Mesothelial cell of epicardium (in vitro differentiated cells): Measurements from ENCODE around the gene SEMA5A. TPM values are rescaled to one million over a fixed set of nuclear protein-coding genes. Genes with fewer than 3 reads are reported as not detected.

Experiments
- DNase-seq, 2 experiments: peaks; one replicate each; pipeline ENCODE4 v3.0.0; 2021; ENCODE audit warnings: low spot score in 2 of 2; ENCODE audit not compliant: unreplicated experiment in 2 of 2
- H3K27ac Mint-ChIP-seq: 2 replicates; pipeline ENCODE4 v1.8.0; 2021; ENCODE audit warnings: mixed read lengths
- H3K27me3 Mint-ChIP-seq: 2 replicates; pipeline ENCODE4 v1.8.0; 2021; ENCODE audit warnings: low read depth, mixed read lengths
- H3K36me3 Mint-ChIP-seq: 2 replicates; pipeline ENCODE4 v1.8.0; 2021; ENCODE audit warnings: mixed read lengths
- H3K4me1 Mint-ChIP-seq: 2 replicates; pipeline ENCODE4 v1.8.0; 2021; ENCODE audit warnings: mixed read lengths
- H3K4me3 Mint-ChIP-seq: 2 replicates; pipeline ENCODE4 v1.8.0; 2021; ENCODE audit warnings: mild to moderate bottlenecking, moderate library complexity, mixed read lengths
- H3K9me3 Mint-ChIP-seq: 2 replicates; pipeline ENCODE4 v1.8.0; 2021; ENCODE audit warnings: mixed read lengths
- CTCF ChIP-seq: fragments of 200-600 bp; sonication (generic); IDR thresholded peaks from one replicate; pipeline ENCODE4 v1.5.0; 2021; ENCODE audit warnings: antibody characterized with exemption; ENCODE audit not compliant: unreplicated experiment
- total RNA-seq: library from RNA; stranded (reverse); gene quantifications from 3 replicates; pipeline ENCODE4 v1.2.1, GENCODE V29; 2021

SEMA5A gene
- total RNA-seq, 1 donor from 2014 or later, result 26.7 TPM

GRCh38 chr5:9297134-9297533 is 248.7 kb downstream of the SEMA5A start:
- no peak for DNase-seq
- Mint-ChIP-seq H3K27me3 (no peaks in the 10 kb centered on the region), H3K36me3 (no peaks in the 10 kb centered on the region), H3K9me3 (no peaks in the 10 kb centered on the region), H3K4me3 (no peak overlapping the region), H3K27ac (no peak overlapping the region), H3K4me1 (no peaks in the 10 kb centered on the region)
- no peak for TF ChIP-seq CTCF

GRCh38 chr5:9295466-9295801 is 250.4 kb downstream of the SEMA5A start:
- Mint-ChIP-seq H3K9me3 (no peaks in the 10 kb centered on the region), H3K4me1 (no peaks in the 10 kb centered on the region), H3K27ac (no peak overlapping the region), H3K4me3 (no peak overlapping the region), H3K27me3 (no peaks in the 10 kb centered on the region), H3K36me3 (no peaks in the 10 kb centered on the region)
- TF ChIP-seq CTCF, result no peak
- DNase-seq, result no peak

DNA sequence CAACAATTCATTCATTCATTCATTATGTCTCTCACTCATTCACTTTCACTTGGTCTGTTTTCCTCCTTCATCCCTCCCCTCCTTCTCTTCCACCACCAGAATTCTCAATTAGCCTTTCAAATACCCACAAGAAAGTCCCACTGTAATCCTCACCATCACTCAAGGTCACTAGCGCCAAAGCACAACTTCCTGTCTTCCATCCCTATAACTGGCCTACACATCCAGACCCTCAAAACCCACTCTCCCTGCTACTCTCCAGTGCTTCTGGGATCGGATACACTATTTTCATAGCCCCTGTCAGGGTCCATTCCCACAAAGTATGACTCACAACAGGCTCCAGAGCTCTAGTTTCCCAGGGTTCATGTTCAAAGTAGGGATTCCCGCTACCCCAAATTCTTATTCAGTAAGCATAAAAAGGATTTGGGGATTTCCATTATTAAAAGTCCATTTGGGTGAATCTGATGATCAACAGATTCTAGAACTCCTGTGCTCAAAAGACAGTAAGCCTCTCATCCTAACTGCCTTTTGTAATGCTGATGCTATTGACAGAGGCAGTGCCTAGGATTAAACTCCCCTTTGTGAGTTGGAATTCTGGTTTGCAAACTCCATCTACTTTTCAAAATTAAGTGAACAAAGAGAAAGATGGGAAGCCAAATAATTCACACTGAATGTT is 250.9 kb downstream of the SEMA5A start:
- TF ChIP-seq CTCF, result no peak
- Mint-ChIP-seq H3K36me3 (no peaks in the 10 kb centered on the region), H3K4me3 (no peak overlapping the region), H3K27me3 (no peaks in the 10 kb centered on the region), H3K4me1 (no peaks in the 10 kb centered on the region), H3K9me3 (no peaks in the 10 kb centered on the region), H3K27ac (no peak overlapping the region)
- DNase-seq, result no peak

DNA sequence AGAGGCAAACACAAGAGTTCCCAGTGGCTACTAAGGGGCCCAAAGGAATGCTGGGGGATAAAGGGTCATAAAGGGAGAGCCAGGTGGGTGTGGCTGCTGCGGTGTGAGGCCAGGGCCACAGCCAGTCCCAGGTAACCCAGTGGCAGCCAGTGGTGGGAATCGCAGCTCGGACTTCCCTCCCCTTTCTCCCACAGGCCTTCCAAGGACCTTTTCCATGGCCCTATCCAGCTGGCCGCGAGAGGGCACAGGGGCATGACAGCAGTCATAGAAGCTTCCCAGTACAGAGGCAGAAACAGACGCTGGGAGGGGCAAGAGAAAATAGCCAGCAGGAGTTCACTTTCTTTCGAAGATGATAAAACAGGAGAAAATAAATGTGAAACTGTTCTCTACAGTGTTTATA is 257.6 kb downstream of the SEMA5A start:
- no peaks in the 10 kb centered on the region for H3K27me3 Mint-ChIP-seq
- no peak overlapping the region for H3K4me3 Mint-ChIP-seq
- H3K9me3 Mint-ChIP-seq, result no peaks in the 10 kb centered on the region
- H3K36me3 Mint-ChIP-seq, result no peaks in the 10 kb centered on the region
- no peak for TF ChIP-seq CTCF
- H3K27ac Mint-ChIP-seq, result peak overlapping the region; percentile 34
- peaks cover 19% of the 10 kb centered on the region for H3K4me1 Mint-ChIP-seq
- no peak for DNase-seq

GRCh38 chr5:9284781-9285307 is 261.0 kb downstream of the SEMA5A start:
- no peaks in the 10 kb centered on the region for H3K36me3 Mint-ChIP-seq
- peaks cover 19% of the 10 kb centered on the region for H3K4me1 Mint-ChIP-seq
- no peak overlapping the region for H3K4me3 Mint-ChIP-seq
- DNase-seq, result no peak
- no peak for TF ChIP-seq CTCF
- peak overlapping the region; percentile 76 for H3K27ac Mint-ChIP-seq
- no peaks in the 10 kb centered on the region for H3K9me3 Mint-ChIP-seq
- no peaks in the 10 kb centered on the region for H3K27me3 Mint-ChIP-seq
